ENCODE measurements around the gene ARL8B.
A peak's percentile ranks its signal among the peaks of the same experiment; 100 is the strongest.

Gene ARL8B

DNA sequence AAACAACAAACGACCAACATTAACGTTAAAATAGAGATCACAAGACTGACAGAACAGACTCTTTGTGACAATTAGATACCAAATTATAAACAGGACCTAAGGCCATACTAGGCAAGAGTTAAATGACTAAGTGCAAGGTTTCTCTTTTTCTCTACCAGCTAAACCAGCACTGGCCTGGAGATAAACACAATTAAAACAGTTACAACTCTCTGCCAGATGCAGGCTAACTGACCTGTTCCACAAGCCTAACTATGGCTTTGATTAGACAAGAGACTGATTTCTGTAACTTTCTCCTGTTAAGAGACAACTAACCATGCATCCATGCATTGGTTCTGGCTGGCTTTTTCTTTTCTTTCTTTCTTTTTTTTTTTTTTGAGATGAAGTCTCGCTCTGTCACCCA, 1.6 kb upstream of the ARL8B start:
- no peak overlapping the region for H3K9ac ChIP-seq (ENCODE audit: insufficient read length)
- TF ChIP-seq POLR2AphosphoS5 (IDR thresholded peaks at IDR 0.05; ENCODE audit: borderline replicate concordance, low read depth, low read length), result no peak
- TF ChIP-seq FOXP2 (optimal IDR thresholded peaks at IDR 0.05; ENCODE audit: control extremely low read depth, extremely low read length, insufficient read depth), result no peak
- TF ChIP-seq EZH2 (IDR thresholded peaks at IDR 0.05), result no peak
- no peak for DNase-seq (ENCODE audit: low read depth, low spot score)
- no peak overlapping the region for H3K4me3 ChIP-seq
- H3K27ac ChIP-seq, result no peak overlapping the region
- no peaks in the 10 kb centered on the region for H3K9me3 ChIP-seq (ENCODE audit: low read depth, low read length)
- no peaks in the 10 kb centered on the region for H3K36me3 ChIP-seq (ENCODE audit: insufficient read depth, low read length)

DNA sequence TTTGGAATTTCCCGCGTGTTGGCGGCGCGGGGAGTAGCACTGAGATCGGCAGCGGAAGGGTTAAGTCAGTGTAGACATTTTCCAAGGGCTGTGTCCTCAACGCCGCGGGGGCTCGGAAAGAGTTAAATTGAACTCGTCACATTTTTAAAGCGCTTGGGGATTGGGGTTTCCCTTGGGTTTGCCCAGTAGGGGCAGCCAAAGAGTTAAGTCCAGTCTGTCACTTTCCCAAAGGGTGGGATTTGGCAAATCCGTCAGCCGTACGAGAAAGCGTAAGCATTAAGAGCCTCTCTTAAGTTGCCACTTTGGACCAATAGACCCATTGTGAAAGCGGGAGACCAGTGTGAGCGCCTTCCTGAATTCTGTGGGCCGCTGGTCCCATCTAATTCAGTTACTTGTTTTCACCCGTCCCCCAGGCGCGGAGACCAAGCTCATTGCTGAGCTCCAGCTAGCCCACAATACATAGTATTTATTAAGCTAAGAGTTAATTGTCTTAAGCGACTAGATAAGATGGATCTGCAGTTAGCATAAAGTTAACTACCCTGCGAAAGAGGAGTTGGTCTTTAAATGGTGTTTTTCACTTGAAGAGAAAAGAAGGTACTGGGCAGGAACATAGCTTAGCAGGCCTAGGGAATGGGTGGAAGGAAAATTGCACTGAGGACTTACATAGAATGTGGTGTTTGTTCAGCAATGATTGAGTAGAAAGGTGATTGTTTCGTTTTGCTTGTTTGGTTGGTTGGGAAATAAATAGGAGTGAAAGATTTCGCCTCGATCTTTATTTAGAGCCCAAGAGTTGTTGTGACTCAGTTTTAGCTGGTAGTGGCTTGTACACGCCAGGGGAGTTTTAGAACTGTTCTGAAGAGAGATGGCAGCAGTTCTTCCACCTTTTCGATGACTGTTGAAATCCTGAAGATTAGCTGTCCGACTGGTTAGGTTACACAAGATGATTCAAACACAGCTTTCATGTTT, 932 bp downstream of the ARL8B start:
- Histone ChIP-seq H3K36me3 (ENCODE audit: insufficient read depth, low read length) (no peaks in the 10 kb centered on the region), H3K9ac (ENCODE audit: insufficient read length) (peak overlapping the region; percentile 88), H3K9me3 (ENCODE audit: low read depth, low read length) (no peaks in the 10 kb centered on the region), H3K4me3 (peak overlapping the region; percentile 84), H3K27ac (no peak overlapping the region)
- no peak for TF ChIP-seq FOXP2 (optimal IDR thresholded peaks at IDR 0.05; ENCODE audit: control extremely low read depth, extremely low read length, insufficient read depth)
- TF ChIP-seq POLR2AphosphoS5 (IDR thresholded peaks at IDR 0.05; ENCODE audit: borderline replicate concordance, low read depth, low read length), result no peak
- TF ChIP-seq EZH2 (IDR thresholded peaks at IDR 0.05), result no peak
- DNase-seq (ENCODE audit: low read depth, low spot score), result no peak

DNA sequence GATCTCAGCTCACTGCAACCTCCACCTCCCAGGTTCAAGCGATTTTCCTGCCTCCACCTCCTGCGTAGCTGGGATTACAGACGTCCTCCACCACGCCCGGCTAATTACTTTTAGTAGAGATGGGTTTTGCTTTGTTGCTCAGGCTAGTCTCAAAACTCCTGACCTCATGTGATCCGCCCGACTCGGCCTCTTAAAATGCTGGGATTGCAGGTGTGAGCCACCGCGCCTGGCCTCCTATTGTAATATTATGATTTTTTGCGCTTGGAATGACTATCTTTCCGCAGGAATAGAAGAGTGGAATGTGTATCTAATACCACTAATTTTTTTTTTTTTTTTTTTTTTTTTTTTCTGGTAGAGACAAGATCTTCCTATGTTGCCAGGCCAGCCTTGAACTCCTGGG, 1.8 kb downstream of the ARL8B start:
- Histone ChIP-seq H3K4me3 (no peak overlapping the region; the same call in 1 of the 2 replicates), H3K9me3 (ENCODE audit: low read depth, low read length) (no peaks in the 10 kb centered on the region), H3K27ac (no peak overlapping the region), H3K9ac (ENCODE audit: insufficient read length) (no peak overlapping the region), H3K36me3 (ENCODE audit: insufficient read depth, low read length) (no peaks in the 10 kb centered on the region)
- TF ChIP-seq POLR2AphosphoS5 (IDR thresholded peaks at IDR 0.05; ENCODE audit: borderline replicate concordance, low read depth, low read length) (no peak), FOXP2 (optimal IDR thresholded peaks at IDR 0.05; ENCODE audit: control extremely low read depth, extremely low read length, insufficient read depth) (no peak), EZH2 (IDR thresholded peaks at IDR 0.05) (no peak)
- DNase-seq (ENCODE audit: low read depth, low spot score), result no peak

DNA sequence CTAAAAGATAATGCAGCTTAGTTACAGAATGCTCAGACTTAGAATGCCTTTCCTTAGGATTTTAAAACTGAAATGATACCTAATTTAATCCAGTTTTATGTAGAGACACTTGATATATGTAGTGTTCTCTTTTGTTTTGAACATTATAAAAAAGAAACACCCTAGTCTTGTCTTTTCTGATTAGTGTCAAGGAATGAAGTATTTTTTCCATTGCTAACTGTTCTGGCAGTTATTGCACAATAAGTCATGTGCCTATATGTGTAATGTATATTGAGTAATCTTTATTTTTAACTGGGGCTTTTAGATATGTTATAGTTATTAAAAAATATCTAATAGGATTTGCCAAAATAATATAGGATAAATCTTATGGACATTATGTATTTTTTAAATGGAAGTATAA, 4.5 kb downstream of the ARL8B start:
- H3K9ac ChIP-seq (ENCODE audit: insufficient read length), result no peak overlapping the region
- no peaks in the 10 kb centered on the region for H3K36me3 ChIP-seq (ENCODE audit: insufficient read depth, low read length)
- no peaks in the 10 kb centered on the region for H3K9me3 ChIP-seq (ENCODE audit: low read depth, low read length)
- no peak for DNase-seq (ENCODE audit: low read depth, low spot score)
- TF ChIP-seq FOXP2 (optimal IDR thresholded peaks at IDR 0.05; ENCODE audit: control extremely low read depth, extremely low read length, insufficient read depth) (no peak), POLR2AphosphoS5 (IDR thresholded peaks at IDR 0.05; ENCODE audit: borderline replicate concordance, low read depth, low read length) (no peak), EZH2 (IDR thresholded peaks at IDR 0.05) (no peak)
- no peak overlapping the region for H3K27ac ChIP-seq
- H3K4me3 ChIP-seq, result no peak overlapping the region

DNA sequence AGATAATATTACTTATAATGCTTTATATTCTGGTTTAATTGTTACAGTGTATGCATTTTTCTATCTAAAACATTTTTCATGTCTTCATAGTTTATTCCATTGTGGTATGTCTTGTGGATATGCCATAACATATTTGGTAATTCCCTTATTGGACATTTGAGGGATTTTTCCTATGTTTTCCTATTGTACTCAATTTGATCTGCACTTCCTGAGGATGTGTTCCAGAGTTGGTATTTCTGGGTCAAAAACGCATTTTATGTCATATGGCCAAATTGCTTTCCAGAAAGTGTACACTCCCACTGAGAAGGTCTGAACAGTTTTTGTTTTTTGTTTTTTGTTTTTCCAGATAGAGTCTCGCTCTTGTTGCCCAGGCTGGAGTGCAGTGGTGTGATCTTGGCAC, 6.8 kb downstream of the ARL8B start:
- Histone ChIP-seq H3K9me3 (ENCODE audit: low read depth, low read length) (no peaks in the 10 kb centered on the region), H3K9ac (ENCODE audit: insufficient read length) (no peak overlapping the region), H3K4me3 (no peak overlapping the region), H3K36me3 (ENCODE audit: insufficient read depth, low read length) (no peaks in the 10 kb centered on the region), H3K27ac (no peak overlapping the region)
- DNase-seq (ENCODE audit: low read depth, low spot score), result no peak
- TF ChIP-seq FOXP2 (optimal IDR thresholded peaks at IDR 0.05; ENCODE audit: control extremely low read depth, extremely low read length, insufficient read depth), result no peak
- no peak for TF ChIP-seq EZH2 (IDR thresholded peaks at IDR 0.05)
- TF ChIP-seq POLR2AphosphoS5 (IDR thresholded peaks at IDR 0.05; ENCODE audit: borderline replicate concordance, low read depth, low read length), result no peak

DNA sequence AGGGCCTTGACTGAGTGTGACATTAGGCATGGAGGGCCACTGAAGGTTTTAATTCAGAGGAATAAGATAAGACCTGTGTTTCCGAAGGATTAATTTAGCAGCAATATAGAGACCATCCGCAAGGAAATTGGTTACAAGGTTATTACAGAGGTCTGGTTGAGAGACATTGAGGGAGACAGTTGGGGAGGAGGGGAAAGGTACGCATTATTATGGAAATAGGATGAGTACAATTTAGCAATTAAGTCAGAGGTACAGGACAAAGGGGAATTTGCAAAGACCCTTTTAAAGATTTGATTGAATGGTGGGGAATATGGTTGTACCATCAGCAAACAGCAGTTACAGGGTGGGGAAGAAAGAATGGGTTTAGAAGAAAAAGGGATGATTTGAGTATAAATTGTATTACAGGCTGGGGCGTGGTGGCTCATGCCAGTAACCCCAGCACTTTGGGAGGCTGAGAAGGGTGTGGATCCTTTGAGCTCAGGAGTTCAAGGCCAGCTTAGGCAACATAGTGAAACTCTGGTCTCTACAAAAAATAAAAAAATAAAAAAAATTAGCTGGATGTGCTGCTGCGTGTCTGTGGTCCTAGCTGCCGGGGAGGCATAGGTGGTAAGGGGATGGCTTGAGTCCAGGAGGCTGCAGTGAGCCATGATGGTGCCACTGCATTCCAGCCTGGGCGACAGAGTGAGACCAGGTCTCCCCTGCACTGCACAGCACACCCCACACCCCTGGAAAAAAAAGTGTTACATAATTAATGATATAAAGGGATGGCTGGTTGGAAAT, 11.3 kb downstream of the ARL8B start:
- no peaks in the 10 kb centered on the region for H3K36me3 ChIP-seq (ENCODE audit: insufficient read depth, low read length)
- H3K9ac ChIP-seq (ENCODE audit: insufficient read length), result no peak overlapping the region
- H3K4me3 ChIP-seq, result no peak overlapping the region
- H3K9me3 ChIP-seq (ENCODE audit: low read depth, low read length), result no peaks in the 10 kb centered on the region
- no peak overlapping the region for H3K27ac ChIP-seq
- TF ChIP-seq POLR2AphosphoS5 (IDR thresholded peaks at IDR 0.05; ENCODE audit: borderline replicate concordance, low read depth, low read length) (no peak), EZH2 (IDR thresholded peaks at IDR 0.05) (no peak), FOXP2 (optimal IDR thresholded peaks at IDR 0.05; ENCODE audit: control extremely low read depth, extremely low read length, insufficient read depth) (no peak)
- no peak for DNase-seq (ENCODE audit: low read depth, low spot score)

DNA sequence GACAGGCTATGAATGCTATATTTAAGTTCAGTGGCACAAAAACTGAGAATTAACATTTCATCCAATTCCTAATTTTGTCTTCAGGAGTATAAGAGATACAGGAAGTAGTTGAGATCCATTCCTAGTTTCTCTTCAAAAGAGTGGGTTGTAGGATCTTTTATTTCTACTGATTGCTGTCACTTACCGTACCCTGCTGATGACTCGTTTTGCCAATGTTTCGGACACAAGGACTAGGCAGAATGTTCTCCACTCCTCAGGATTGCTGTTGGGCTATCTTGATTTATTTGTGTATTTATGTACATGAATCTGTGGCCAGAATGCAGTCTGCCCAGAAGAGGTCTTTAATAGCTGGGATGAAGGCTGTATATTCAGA, 11.9 kb downstream of the ARL8B start:
- H3K4me3 ChIP-seq, result no peak overlapping the region
- no peak for DNase-seq (ENCODE audit: low read depth, low spot score)
- H3K9ac ChIP-seq (ENCODE audit: insufficient read length), result no peak overlapping the region
- H3K27ac ChIP-seq, result no peak overlapping the region
- TF ChIP-seq FOXP2 (optimal IDR thresholded peaks at IDR 0.05; ENCODE audit: control extremely low read depth, extremely low read length, insufficient read depth) (no peak), EZH2 (IDR thresholded peaks at IDR 0.05) (no peak), POLR2AphosphoS5 (IDR thresholded peaks at IDR 0.05; ENCODE audit: borderline replicate concordance, low read depth, low read length) (no peak)
- no peaks in the 10 kb centered on the region for H3K36me3 ChIP-seq (ENCODE audit: insufficient read depth, low read length)
- no peaks in the 10 kb centered on the region for H3K9me3 ChIP-seq (ENCODE audit: low read depth, low read length)

DNA sequence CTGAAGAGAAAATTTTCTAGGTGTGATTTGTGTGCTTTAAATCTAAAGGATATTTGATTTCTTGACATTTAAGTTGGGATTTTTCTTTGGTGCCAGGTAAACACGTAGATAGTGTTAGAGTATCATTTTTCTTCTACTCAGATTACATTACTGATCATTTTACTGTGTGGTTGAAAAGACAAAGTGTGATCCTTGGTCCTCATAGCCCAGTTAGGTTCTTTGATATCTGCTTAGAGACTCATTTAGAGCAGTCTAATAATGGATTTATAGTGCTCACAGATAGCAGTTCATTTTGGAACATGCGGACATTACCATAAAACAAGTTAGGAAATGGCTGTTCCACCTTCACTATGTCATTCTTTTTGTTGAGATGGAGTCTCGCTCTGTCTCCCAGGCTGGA, 12.4 kb downstream of the ARL8B start:
- Histone ChIP-seq H3K4me3 (no peak overlapping the region), H3K36me3 (ENCODE audit: insufficient read depth, low read length) (no peaks in the 10 kb centered on the region), H3K9me3 (ENCODE audit: low read depth, low read length) (no peaks in the 10 kb centered on the region), H3K27ac (no peak overlapping the region), H3K9ac (ENCODE audit: insufficient read length) (no peak overlapping the region)
- DNase-seq (ENCODE audit: low read depth, low spot score), result no peak
- TF ChIP-seq POLR2AphosphoS5 (IDR thresholded peaks at IDR 0.05; ENCODE audit: borderline replicate concordance, low read depth, low read length) (no peak), EZH2 (IDR thresholded peaks at IDR 0.05) (no peak), FOXP2 (optimal IDR thresholded peaks at IDR 0.05; ENCODE audit: control extremely low read depth, extremely low read length, insufficient read depth) (no peak)

Measured in SK-N-MC (cell line).